GM12878 (cell line): ENCODE measurements around the gene CFAP53. TPM values are rescaled to one million over a fixed set of nuclear protein-coding genes. Genes with fewer than 3 reads are reported as not detected.

Experiments used
- ATAC-seq: fragments of 200-7000 bp; cut with Tn5 transposase; 3 replicates; pipeline ENCODE4 v1.9.1; 2020; ENCODE audit warnings: mild to moderate bottlenecking, moderate library complexity
- BruUV-seq: library from RNA; stranded (reverse); fragments of 400-500 nt; replicated peaks from 2 replicates; lab custom pipeline; 2021; lab: Mats Ljungman, UMichigan
- CTCF ChIA-PET: fragments of 300-600 bp; sonication (Branson Sonifier 250); formaldehyde crosslinking; extraction: SDS; loops from one replicate; lab custom pipeline; 2021; ENCODE audit warnings: inconsistent platforms; lab: Yijun Ruan, JAX
- POLR2A ChIA-PET: fragments of 350-600 bp; formaldehyde crosslinking; extraction: SDS; loops from one replicate; lab custom pipeline; 2021; ENCODE audit warnings: inconsistent platforms; lab: Charles Lee
- RAD21 ChIA-PET: fragments of 300-600 bp; sonication (Branson Sonifier 250); formaldehyde crosslinking; loops from one replicate; lab custom pipeline; 2023; ENCODE audit warnings: antibody characterized with exemption; ENCODE audit not compliant: unreplicated experiment; lab: Charles Lee
- SMC1A ChIA-PET: fragments of 300-600 bp; sonication (Branson Sonifier 250); formaldehyde crosslinking; loops from one replicate; lab custom pipeline; 2023; ENCODE audit not compliant: unreplicated experiment, uncharacterized antibody; lab: Charles Lee
- DNase-seq: peaks from one replicate; pipeline ENCODE4 v3.0.0-alpha.2; 2011; ENCODE audit warnings: low read depth, low spot score
- FAIRE-seq: peaks from 3 replicates; lab custom pipeline; 2011; peaks lifted over from hg19 to GRCh38; lab: Jason Lieb, UNC
- H2AFZ ChIP-seq: 2 replicates; pipeline ENCODE4 v1.6.0; 2011; ENCODE audit warnings: low read depth, low read length, control low read depth; ENCODE audit not compliant: control insufficient read depth
- H3K27ac ChIP-seq: 2 replicates; pipeline ENCODE4 v1.5.1; 2011; ENCODE audit warnings: control low read depth; ENCODE audit not compliant: control insufficient read depth, insufficient read depth
- H3K27me3 ChIP-seq, 2 experiments: replicated peaks in 1 of 2; 2 replicates each; pipeline versions ENCODE4 v1.6.0 to v1.6.1; 2011; ENCODE audit warnings: low read length in 1 of 2; ENCODE audit not compliant: control insufficient read depth in 2 of 2, insufficient read depth in 2 of 2
- H3K36me3 ChIP-seq, 2 experiments: 2 replicates each; pipeline ENCODE4 v1.5.1; 2011; ENCODE audit warnings: low read length in 1 of 2; ENCODE audit not compliant: control insufficient read depth in 2 of 2, insufficient read depth in 2 of 2
- H3K4me1 ChIP-seq: 2 replicates; pipeline ENCODE4 v1.6.1; 2011; ENCODE audit warnings: mild to moderate bottlenecking, low read length, moderate library complexity, mixed read lengths; ENCODE audit not compliant: control insufficient read depth, insufficient read depth
- H3K4me2 ChIP-seq: 2 replicates; pipeline ENCODE4 v1.6.0; 2011; ENCODE audit warnings: control low read depth; ENCODE audit not compliant: control insufficient read depth, insufficient read depth
- H3K4me3 ChIP-seq: fragments of 200-600 bp; sonication (generic); 2 replicates; pipeline ENCODE4 v1.5.1; 2016
- H3K79me2 ChIP-seq: 2 replicates; pipeline ENCODE4 v1.6.0; 2011; ENCODE audit warnings: low read length; ENCODE audit not compliant: control insufficient read depth, insufficient read depth
- H3K9ac ChIP-seq: 2 replicates; pipeline ENCODE4 v1.8.0; 2011; ENCODE audit warnings: low read length, control low read depth, mixed read lengths; ENCODE audit not compliant: control insufficient read depth, insufficient read depth
- H3K9me3 ChIP-seq: replicated peaks from 3 replicates; pipeline ENCODE4 v1.5.1; 2011; ENCODE audit warnings: mild to moderate bottlenecking, low read length; ENCODE audit not compliant: control insufficient read depth, insufficient read depth
- H4K20me1 ChIP-seq: 2 replicates; pipeline ENCODE4 v1.6.0; 2011; ENCODE audit not compliant: control insufficient read depth, insufficient read depth
- EGR1 ChIP-seq, 2 experiments: IDR thresholded peaks; 1 replicate in 1 of 2; 2 replicates in 1 of 2; pipeline ENCODE4 v1.6.1; 2011 to 2012; ENCODE audit warnings: low read depth in 2 of 2, low read length in 2 of 2, borderline replicate concordance in 1 of 2, mild to moderate bottlenecking in 1 of 2, moderate library complexity in 1 of 2
- RCOR1 ChIP-seq: conservative IDR thresholded peaks from 2 replicates; pipeline ENCODE4 v1.6.1; 2012; ENCODE audit warnings: low read depth, low read length, improper control_type of control experiment
- SIX5 ChIP-seq: IDR thresholded peaks from 2 replicates; pipeline ENCODE4 v1.6.1; 2011; ENCODE audit warnings: mild to moderate bottlenecking, low read depth, low read length, moderate library complexity; ENCODE audit not compliant: severe bottlenecking
- SMAD1 ChIP-seq: fragments of 450-650 bp; IDR thresholded peaks from 2 replicates; pipeline ENCODE4 v1.6.1; 2018; ENCODE audit warnings: mild to moderate bottlenecking, low read depth; ENCODE audit not compliant: partially characterized antibody
- TCF12 ChIP-seq: IDR thresholded peaks from 2 replicates; pipeline ENCODE4 v1.6.1; 2011; ENCODE audit warnings: low read depth, mild to moderate bottlenecking, low read length
- WGBS: methylation state at CpG from one replicate; pipeline ENCODE4 v1.1.6; 2016; ENCODE audit warnings: low lambda C conversion rate; ENCODE audit not compliant: insufficient replicate concordance, insufficient coverage; ENCODE audit errors: missing lambda C conversion rate; 5-methylcytosine and 5-hydroxymethylcytosine counted together
- in situ Hi-C: fragments of 300-500 bp; cut with MboI; formaldehyde crosslinking; loops from 9 replicates; pipeline ENCODE4 v1.14.3; 2018; ENCODE audit warnings: mixed read lengths
- intact Hi-C: fragments of 100-400 bp; cut with micrococcal nuclease; formaldehyde crosslinking; loops from one replicate; pipeline ENCODE4 v1.14.2; 2022; ENCODE audit not compliant: unreplicated experiment
- polyA plus RNA-seq, 11 experiments: library from polyadenylated mRNA; depleted of rRNA in 4 of 11; unstranded in 6 of 11; stranded (reverse) in 5 of 11; fragments of >200 nt; fragmentation: Nextera tagmentation in 4 of 11; fragmentation: Illumina TruSeq in 1 of 11; extraction: Ambion mirVana in 4 of 11; extraction: Trizol in 1 of 11; gene quantifications; 1 replicate in 1 of 11; 2 replicates in 10 of 11; pipeline versions ENCODE4 v1.2.1 to v1.2.3, GENCODE V29; 2011 to 2016; ENCODE audit warnings: inconsistent platforms in 2 of 11, missing spikeins in 2 of 11, low read depth in 1 of 11
- total RNA-seq, 4 experiments: library from RNA; depleted of rRNA in 3 of 4; stranded (reverse); fragments of >200 nt in 3 of 4; fragmentation: Illumina TruSeq in 1 of 4; extraction: Trizol in 1 of 4; gene quantifications; 2 replicates each; pipeline versions ENCODE4 v1.2.1 to v1.2.3, GENCODE V29; 2013 to 2021
- TF ChIP-seq, protein P1 (sequence below): IDR thresholded peaks from 2 replicates; pipeline ENCODE4 v1.6.1; 2012; ENCODE audit warnings: low read depth, low read length, improper control_type of control experiment

CFAP53 gene
- total and polyA plus RNA-seq, 10 of the 15 experiments (the other 5 are each of a cell fraction or from before 2014, with no cell fraction given): 0.05 to 0.31 (median 0.12) TPM; not detected in 1

DNA sequence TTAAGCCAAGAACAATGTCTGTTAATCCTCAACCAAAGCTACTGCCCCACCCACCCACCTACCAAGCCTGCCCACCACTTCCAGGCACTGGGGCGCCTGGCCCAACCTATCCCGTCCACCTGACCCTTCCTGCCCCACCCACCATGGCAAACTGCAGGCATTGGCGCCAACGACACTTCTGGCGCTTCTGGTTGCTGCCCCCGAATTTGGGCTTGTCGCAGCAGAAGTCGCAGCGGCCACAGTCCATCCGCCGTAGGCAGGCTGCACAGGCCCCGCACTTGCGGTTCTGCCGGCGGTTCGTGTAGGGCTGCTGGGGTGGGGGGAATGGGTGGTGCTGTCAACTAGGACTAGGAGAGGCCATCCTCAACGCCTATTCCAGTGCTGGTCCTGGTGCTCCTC lies 7.7 kb upstream of the CFAP53 start:
- BruUV-seq: no TSS peak
- ChIA-PET SMC1A (interaction anchor here (0.8 to 1.2 kb wide), 4 partner anchors 11 to 115 kb away, joined by 3 to 4 read pairs (median 3); no protein-coding TSS in a partner anchor), RAD21 (no interaction called here), POLR2A (interaction anchor here (0.5 kb wide), 1 partner anchor 1340 kb away, joined by 3 read pairs; no protein-coding TSS in a partner anchor), CTCF (interaction anchor here (0.6 kb wide), 1 partner anchor 55 kb away, joined by 3 read pairs; no protein-coding TSS in a partner anchor)
- Histone ChIP-seq H3K9me3 (no peaks in the 10 kb centered on the region), H3K79me2 (peaks cover 12% of the 10 kb centered on the region), H3K27me3 (no peaks in the 10 kb centered on the region), H3K4me3 (no peak overlapping the region), H4K20me1 (no peaks in the 10 kb centered on the region), H3K4me1 (peaks cover 5% of the 10 kb centered on the region; the same call in 1 of the 2 replicates), H3K9ac (no peak overlapping the region), H3K36me3 (peaks cover 46 to 70% of the 10 kb centered on the region in 2 experiments), H3K27ac (no peak overlapping the region), H2AFZ (no peak overlapping the region), H3K4me2 (no peak overlapping the region)
- no peak for FAIRE-seq
- no peak for DNase-seq
- intact Hi-C loops: no loop called here
- in situ Hi-C loops: no loop called here
- TF ChIP-seq, protein P1, sequence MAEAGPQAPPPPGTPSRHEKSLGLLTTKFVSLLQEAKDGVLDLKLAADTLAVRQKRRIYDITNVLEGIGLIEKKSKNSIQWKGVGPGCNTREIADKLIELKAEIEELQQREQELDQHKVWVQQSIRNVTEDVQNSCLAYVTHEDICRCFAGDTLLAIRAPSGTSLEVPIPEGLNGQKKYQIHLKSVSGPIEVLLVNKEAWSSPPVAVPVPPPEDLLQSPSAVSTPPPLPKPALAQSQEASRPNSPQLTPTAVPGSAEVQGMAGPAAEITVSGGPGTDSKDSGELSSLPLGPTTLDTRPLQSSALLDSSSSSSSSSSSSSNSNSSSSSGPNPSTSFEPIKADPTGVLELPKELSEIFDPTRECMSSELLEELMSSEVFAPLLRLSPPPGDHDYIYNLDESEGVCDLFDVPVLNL: no peak
- no peak for TF ChIP-seq TCF12
- TF ChIP-seq EGR1 (IDR thresholded peaks at IDR 0.05; ENCODE audit: borderline replicate concordance in 1 of 2, low read depth in 2 of 2, low read length in 2 of 2): no peak
- TF ChIP-seq SMAD1: no peak
- no peak for TF ChIP-seq SIX5
- no peak for TF ChIP-seq RCOR1
- no peak for ATAC-seq
- WGBS: 97% methylated on average over 17 of the region's 17 CpGs
